GM23248 (cell line): Measurements from ENCODE around the gene PTPRT.

Experiments
- EZH2 ChIP-seq: fragments of 200-600 bp; sonication (generic); IDR thresholded peaks from 2 replicates; pipeline ENCODE4 v1.6.1; 2018; ENCODE audit warnings: antibody characterized with exemption, mild to moderate bottlenecking; ENCODE audit not compliant: insufficient read depth, poor library complexity, severe bottlenecking
- EZH2phosphoT487 ChIP-seq: fragments of 200-600 bp; sonication (generic); IDR thresholded peaks from 2 replicates; pipeline ENCODE4 v1.6.1; 2018; ENCODE audit warnings: antibody characterized with exemption, moderate library complexity, mild to moderate bottlenecking, low read depth; ENCODE audit not compliant: insufficient read depth

DNA sequence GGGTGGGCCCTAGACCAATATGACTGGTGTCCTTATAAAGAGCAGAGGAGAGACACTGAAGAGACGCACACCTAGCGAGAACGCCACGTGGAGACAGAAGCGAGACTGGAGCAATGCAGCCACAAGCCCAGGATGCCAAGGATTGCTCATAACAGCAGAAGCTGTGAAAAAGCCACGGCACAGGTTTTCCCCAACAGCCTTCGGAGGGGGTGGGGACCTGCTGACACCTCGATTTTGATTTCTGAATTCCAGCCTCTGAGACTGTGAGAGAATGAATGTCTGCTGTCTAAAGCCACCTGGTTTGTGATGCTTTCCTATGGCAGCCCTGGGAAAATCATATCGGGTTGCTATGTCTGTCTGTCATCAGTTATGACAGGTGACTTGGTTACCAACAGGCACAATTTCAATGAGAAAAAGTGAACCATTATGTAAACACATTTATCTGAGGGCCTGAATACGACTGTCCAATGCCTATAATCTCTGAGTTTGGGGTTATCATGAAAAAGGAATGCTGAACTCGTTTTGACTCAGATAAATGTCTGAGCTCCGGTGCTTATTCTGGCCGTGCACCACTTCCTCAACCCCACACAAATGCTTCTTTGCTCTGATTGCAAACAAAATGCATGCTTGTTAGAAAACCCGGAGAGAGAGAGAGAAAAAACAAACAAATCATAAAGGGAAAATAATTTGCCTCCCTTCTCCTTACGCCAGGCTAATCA lies 769.7 kb downstream of the PTPRT start:
- TF ChIP-seq EZH2phosphoT487 (no peak), EZH2 (no peak)
